GM18873 (cell line): ENCODE data around the gene RNGTT.
"Not testable (repeated sequence)": the region's sequence is repeated elsewhere in the genome, so short reads cannot be mapped to it uniquely, and the experiment has no call there.

Experiments used
- ATAC-seq: cut with Tn5 transposase; IDR thresholded peaks from one replicate; pipeline ENCODE4 v1.9.1; 2021; ENCODE audit warnings: mild to moderate bottlenecking, moderate library complexity, moderate number of reproducible peaks; ENCODE audit not compliant: unreplicated experiment, low FRiP score

The RNGTT gene

DNA sequence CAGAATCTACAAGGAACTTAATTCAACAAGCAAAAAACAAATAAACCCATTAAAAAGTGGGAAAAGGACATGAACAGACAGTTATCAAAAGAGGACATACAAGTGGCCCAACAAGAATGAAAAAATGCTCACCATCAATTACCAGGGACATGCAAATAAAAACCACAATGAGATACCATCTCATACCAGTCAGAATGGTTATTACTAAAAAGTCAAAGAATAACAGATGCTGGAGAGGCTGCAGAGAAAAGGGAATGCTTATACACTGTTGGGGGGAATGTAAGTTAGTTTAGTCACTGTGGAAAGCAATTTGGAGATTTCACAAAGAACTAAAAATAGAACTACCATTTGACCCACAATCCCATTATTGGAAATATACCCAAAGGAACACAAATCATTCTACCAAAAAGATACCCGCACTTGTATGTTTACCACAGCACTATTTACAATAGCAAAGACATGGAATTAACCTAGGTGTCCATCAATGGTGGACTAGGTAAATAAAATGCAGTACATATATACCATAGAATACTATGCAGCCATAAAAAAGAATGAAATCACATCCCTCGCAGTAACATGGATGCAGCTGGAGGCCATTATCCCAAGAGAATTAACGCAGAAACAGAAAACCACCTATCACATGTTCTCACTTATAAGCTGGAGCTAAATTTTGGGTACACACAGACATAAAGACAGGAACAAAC is 48.4 kb downstream of the RNGTT start:
- no peak for ATAC-seq

DNA sequence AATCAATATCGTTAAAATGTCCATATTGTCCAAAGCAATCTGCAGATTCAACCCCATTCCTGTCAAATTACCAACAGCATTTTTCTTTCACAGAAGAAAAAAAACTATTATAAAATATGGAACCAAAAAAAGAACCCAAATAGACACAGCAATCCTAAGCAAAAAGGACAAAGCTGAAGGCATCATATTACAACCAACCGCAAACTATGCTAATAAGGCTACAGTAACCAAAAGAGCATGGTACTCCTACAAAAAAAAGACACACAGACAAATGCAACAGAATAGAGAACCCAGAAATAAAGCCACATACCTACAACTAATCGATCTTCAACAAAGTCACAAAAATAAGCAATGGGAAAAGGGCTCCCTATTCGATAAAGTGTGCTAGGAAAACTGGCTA is 49.2 kb downstream of the RNGTT start:
- ATAC-seq: no peak

DNA sequence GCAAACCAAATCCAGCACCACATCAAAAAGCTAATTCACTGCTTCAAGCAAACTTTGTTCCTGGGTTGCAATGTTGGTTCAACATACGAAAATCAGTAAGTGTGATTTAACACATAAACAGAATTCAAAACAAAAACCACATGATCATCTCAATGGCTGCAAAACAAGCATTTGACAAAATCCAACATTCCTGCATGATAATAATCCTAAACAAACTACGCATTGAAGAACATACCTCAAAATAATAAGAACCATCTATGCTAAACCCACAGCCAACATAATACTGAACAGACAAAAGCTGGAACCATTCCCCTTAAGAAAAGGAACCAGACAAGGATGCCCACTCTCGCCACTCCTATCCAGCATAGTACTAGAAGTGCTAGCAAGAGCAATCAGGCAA is 49.9 kb downstream of the RNGTT start:
- no peak for ATAC-seq

DNA sequence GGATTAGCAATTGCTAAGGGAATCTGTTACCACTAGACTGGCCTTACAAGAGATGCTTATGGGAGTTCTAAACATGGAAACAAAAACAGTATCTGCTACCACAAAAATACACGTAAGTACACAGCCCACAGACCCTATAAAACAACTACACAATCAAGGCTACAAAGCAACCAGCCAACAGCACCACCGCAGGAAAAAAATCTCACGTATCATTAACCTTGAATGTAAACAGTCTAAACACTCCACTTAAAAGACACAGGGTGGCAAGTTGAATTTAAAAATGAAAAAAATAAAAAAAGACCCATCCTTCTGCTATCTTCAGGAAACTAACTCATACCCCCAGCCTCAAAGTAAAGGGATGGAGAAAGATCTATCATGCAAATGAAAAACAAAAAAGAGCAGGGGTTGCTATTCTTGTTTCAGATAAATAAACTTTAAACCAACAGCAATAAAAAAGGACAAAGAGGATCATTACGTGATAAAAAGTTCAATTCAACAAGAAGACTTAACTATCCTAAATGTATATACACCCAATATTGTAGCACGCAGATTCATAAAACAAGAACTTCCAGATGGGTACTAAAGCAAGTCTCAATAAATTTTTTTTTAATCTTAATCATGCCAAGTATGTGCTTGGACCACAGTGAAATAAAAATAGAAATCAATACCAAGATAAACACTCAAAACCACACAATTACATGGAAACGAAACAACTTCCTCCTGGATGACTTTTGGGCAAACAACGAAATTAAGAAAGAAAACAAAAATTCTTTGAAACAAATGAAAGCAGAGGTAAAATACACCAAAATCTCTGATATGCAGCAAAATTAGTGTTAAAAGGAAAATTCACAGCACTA is 52.3 kb downstream of the RNGTT start:
- no peak for ATAC-seq

DNA sequence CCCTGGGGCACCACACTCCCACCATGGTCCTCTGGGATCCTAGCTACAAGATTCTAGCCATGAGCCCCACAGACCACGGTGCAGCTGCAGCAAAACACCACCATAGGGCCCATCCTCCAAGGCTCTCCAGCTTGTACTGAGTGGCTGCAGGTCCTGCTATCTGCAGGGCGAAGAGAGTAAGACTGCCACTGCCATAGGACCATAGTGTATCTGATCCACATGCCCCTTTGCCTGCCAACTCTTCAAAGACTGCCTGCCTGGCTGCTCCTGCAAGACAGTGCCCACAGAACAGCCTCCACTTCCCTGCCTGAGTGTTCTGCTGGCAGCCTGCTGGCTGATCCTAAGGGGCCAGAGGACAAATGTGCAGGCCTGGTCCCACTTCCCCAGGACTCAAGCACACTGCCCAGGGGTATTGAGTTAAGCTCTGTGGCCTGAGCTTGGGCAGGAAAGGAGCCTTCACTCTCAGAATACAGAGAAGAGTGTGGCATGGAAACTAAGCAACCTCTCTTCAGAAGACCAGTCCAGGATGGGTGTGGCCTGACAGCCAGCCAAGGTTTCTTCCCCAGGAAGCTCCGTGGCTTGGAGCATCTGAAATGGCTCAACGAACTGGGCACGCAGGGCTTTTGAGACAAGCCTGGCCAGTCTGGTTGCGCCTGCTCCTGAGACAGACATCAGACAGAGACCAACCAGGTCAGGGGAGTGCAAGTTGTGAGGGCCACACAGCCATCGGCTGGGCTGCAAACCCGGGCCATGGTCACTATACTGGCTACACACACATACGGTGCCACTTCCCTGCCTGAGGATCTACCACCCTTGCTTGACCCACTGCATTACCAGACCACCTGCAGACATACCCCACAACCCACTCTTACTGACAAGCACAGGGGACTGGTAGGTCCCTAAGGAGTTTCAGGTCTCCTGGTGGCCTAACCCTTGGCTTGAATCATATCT is 54.5 kb downstream of the RNGTT start:
- no peak for ATAC-seq

DNA sequence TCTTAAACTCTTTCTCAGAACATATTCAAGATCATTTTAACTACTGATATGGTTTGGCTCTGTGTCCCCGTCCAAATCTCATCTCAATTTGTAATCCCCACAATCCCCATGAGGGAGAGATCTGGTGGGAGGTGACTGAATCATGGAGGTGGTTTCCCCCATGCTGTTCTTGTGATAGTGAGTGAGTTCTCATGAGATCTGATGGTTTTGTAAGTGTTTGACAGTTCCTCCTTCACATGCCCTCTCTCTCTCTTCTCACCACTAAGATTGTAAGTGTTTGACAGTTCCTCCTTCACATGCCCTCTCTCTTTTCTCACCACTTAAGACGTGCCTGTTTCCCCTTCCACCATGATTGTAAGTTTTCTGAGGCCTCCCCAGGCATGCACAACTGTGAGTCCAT is 56.3 kb downstream of the RNGTT start:
- ATAC-seq: not testable (repeated sequence)

DNA sequence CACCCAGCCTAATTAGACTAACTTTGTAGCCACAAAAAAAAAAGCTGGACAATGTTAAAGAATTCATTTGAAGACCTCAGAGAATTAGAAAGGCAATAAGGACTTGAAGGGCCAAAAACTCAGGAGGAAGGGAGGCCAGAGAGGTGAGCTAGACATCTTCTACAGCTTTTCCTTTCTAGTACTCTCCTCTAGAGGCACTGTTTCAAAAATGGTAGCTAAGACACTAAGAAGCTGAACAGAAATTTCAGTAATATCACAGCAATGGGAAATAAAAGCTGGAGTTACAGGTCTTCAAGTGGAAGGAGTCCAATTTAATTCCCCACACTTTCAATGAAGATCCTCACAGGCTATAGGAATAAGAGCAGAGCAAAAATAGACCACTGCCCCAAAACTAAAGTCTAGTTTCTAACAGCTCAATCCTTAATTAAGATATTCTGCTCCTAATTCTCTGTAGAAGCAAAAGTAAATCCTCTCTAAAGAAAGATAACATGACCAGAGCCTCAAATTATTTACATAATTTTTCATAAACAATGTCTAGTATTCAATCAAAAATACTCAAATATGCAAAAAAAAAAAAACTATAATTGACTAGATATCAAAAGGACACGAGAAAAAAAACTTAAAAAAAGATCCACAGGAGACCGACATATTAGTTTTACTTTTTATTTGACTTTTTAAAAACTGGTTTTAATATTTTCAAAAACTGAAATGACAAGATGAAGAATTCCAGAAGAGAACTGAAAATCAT is 63.7 kb downstream of the RNGTT start:
- ATAC-seq: no peak

DNA sequence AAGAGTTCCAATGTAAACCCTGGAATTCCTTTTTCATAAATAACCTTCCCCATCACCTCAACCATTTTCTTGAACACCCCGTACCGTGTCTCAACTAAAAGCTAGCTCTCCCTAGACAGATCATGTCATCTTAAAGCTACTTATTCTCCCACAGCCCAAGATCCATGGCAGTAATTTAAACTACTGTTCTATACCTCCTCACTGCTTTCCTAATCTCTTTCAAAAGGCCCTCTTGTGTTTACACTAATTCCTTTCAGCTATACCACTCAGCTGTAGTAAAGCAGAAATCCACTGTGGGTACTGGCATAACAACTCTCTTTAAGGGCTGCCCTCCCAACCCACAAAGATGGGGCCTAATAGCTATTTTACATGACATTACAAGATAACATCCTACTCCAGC is 67.5 kb downstream of the RNGTT start:
- ATAC-seq: no peak

DNA sequence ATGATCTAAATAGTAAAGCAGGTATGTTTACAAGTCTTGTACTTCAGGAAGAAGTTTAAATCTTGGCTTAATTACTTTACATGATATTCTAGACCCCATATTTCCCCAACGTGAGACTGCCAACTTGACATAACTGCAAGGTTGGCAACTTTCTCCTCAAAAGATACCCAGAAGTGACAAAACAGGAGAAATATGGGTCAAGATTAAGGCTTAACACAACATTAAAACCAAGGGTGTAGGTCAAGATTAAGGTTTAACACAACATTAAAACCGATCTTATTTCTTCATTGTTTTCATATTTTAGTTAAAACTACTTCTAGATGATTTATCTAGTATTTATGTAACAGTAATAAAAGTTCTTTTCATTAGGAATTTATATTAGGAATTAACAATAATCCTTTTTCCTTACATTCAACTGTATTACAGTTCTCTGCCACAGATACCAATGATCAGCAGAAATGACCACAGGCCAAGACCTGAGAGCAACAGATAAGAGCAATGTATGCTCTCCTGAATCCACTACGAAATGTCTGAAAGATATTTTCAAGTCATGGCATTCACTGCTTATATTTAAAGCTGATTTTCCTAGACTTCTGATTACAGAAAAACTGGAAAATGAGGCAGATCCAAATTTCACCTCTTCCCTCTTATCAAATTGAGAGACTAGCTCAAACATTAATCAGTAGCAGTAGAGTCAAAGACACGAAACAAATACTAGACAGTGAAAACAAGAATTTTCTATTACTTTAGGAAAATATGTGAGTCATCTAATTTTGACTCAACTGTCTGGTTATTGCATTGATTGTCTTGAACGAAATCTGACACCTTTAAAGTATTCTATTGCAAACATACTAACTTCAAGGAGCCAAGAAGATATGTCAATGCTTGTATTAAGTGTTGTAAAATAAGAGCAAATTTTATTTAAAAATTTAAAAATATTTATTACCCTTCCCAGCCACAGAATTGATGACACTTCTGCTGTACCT is 72.3 kb downstream of the RNGTT start:
- ATAC-seq: no peak

DNA sequence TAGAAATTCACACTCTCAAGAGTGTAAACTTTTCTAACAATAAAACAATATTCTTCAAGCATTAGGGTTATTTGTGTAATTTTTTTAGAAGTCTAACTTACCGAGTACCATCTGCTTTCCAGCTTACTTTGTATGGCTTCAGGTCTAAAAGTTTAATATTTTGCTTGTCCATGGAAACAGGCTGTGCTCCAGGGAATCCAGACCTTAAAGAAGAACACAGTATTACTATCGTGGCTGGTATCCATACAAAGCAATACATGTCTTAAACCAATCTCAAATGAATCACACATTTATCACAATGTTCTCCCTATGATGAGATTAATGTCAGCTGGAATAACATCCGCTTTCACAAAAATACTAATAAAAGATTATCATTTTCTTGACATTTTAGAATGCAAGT is 73.0 kb downstream of the RNGTT start:
- ATAC-seq: no peak

DNA sequence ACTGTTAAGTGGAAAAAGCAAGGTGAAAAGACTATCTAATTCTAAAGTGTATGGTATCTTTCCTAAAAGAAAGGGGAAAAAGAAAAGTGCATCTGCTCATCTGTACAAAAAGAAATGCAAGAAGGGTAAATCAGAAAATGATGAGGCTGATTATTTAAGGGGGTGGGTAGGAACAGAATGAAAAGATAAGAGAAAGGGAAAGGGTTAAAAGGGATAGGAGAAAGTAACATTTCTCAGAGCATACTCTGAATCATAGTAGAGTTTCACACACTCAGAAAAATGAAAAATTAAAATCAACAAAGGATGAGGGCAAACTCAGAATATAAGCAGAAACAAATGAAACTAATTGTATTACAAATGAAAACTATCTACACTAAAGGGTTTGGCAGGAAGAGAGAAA is 79.1 kb downstream of the RNGTT start:
- no peak for ATAC-seq

DNA sequence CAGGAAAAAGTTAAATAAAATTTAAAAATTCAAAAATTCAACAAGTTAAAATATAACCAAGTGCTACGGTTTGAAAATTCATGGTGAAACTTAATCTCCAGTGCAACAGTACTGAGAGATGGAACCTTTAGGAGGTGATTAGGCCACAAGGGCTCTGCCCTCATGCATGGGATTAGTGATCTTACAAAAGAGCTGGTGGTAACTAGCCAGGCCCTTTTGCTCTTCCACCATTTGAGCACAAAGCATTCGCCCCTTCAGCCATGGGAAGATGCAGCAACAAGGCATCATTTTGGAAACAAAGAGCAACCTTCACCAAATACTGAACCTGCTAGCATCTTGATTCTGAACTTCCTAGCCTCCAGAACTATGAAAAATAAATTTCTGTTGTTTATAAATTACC is 80.9 kb downstream of the RNGTT start:
- ATAC-seq: no peak

DNA sequence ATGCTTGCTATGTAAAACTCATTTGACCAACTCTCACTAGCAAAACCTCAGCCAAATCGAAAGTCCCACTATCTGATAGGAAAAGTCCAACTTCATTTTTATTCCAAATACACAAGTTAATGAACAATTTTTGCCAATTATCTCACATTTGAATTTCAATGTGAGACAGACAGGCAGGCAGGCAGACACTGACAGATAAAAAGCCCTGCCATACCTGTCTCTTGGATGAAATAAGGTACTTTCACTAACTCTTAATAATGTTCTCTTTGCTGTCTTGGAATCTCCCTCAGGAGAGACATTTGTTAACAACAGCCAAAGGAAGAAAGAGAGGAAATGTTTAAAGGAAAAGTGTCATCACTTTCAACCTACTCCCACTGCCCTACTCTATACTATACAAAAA is 82.0 kb downstream of the RNGTT start:
- no peak for ATAC-seq

DNA sequence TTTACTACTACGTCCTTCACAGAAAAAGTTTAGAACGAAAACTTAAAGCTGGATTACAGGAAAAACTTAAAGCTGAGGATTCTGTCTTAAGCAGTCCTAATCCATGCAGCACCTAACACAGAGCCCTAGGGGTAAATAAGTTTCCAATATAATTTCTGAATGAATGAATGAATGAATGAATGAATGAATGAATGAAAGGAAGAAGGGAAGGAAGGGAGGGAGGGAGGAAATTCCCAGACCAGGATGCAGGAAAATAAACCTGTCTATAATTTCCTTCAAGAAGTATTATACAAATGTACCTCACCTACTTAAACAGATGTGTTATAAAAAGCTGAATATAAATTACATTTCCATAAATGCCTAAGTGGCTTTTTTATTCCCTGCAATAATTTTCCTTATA is 83.4 kb downstream of the RNGTT start:
- no peak for ATAC-seq

DNA sequence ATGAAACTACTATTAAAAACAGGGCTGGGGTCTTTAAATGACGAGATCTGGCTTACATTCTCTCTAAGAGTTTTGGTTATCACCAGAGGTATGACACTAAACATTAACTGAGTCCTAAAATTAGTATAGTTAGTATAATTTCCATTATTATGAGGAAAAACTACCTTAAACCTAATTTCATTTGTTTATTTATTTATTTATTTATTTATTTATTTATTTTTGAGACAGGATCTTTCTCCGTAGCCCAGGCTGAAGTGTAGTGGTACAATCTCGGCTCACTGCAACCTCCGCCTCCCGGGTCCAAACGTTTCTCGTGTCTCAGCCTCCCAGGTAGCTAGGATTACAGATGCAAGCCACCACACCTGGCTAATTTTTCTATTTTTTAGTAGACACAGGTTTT is 85.5 kb downstream of the RNGTT start:
- no peak for ATAC-seq

DNA sequence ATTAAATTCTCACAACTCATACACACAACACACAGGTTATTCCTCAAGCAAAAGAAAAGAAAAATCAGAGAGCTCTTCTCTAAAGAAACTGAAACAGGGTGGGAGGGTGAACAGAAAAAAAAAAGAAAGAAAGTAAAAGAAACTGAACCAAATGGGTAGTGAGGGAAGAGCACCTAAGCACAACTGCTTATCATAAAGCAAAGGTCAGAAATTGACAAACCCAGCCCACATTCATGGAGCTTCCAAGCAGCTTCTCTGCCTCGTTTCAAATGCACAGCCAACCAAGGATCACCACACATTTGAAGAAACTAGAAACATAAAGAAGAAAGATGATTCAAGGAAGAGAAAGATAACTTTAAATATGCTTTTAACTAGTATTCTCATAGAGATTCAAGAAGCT is 90.5 kb downstream of the RNGTT start:
- no peak for ATAC-seq

DNA sequence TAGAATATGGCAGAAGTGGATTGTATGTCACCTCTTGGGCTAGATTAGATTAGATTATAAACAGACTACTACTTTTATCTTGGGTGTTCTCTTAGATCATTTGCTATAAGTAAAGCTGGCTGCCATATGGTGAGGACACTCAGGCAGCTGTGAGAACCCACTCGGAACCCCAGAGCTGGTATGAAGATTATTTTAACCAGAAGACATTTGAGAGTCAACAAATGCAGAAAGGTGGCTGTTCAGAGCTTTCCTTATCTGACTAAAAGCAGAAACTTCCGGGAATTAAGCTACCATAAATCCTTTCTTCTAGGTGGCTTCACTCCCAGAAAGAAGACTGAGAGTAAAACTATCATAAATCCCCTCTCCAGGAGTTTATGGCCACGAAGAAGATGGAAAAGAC is 91.9 kb downstream of the RNGTT start:
- no peak for ATAC-seq

DNA sequence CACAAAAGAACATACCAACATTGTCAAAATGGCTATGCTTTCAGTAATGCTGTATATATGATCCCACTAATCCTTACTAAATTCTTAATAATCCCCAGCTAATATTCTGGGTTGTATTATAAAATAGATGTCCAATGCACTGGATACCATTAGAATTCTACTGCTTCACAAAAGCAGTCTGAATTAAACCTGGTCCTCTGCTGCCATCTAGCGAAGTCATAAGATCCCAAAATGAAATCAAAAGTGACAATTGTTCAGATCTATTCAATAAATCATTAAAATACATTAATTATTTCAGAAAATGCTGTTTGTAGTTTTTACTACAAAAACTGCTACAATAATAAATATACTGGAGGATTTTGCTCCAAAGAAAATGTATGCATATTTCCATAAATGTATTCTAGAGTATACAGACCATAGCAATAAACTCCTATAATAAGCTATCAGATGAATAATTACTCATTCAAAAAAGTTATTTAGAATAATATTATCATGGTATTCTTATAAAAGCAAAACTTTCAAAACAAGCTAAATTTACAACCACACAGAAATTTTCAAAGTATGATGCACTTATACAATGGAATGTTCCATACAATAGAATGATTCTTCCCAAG is 92.6 kb downstream of the RNGTT start:
- ATAC-seq: no peak
